ENCODE measurements around the gene CD68.

DNA sequence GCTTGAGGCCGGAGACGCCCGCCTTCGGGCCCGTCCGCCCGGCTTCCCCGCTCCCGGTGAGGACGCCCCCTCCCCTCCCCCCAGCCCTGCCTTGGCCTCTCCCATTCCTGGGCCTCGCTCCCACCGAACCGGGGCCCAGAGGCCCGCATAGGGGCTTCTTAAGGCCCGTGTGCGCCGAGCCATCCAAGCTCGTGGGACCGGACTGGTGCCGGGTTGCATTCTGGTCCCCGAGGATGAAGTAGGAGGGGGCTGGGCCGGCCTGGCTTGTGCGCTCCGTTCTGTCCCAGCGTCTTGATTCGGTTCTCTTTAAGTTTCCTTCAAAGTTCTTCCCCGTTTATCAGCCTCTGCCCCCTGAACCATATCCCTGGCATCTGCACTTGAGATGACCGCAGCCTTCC lies 17.2 kb upstream of the CD68 start:
- TF ChIP-seq, protein P1, sequence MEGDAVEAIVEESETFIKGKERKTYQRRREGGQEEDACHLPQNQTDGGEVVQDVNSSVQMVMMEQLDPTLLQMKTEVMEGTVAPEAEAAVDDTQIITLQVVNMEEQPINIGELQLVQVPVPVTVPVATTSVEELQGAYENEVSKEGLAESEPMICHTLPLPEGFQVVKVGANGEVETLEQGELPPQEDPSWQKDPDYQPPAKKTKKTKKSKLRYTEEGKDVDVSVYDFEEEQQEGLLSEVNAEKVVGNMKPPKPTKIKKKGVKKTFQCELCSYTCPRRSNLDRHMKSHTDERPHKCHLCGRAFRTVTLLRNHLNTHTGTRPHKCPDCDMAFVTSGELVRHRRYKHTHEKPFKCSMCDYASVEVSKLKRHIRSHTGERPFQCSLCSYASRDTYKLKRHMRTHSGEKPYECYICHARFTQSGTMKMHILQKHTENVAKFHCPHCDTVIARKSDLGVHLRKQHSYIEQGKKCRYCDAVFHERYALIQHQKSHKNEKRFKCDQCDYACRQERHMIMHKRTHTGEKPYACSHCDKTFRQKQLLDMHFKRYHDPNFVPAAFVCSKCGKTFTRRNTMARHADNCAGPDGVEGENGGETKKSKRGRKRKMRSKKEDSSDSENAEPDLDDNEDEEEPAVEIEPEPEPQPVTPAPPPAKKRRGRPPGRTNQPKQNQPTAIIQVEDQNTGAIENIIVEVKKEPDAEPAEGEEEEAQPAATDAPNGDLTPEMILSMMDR (IDR thresholded peaks at IDR 0.05; ENCODE audit: poor library complexity), result no peak
- no peak for TF ChIP-seq EZH2 (IDR thresholded peaks at IDR 0.05; ENCODE audit: borderline replicate concordance)
